ENCODE data around the gene BEST1. TPM values are rescaled to one million over a fixed set of nuclear protein-coding genes. Genes with fewer than 3 reads are reported as not detected.

Gene BEST1
- total RNA-seq (1 to 10 TPM in 5 of 10 donors, under 1 TPM in 5; 0.39 to 1.8 (median 1.2) TPM), polyA plus RNA-seq (1 to 10 TPM; 3.3 to 4.9 TPM)
- long read RNA-seq, donor 1, partial matches to known transcripts, result 1 of 2 reads
- long read RNA-seq, donor 1, other reads (novel, unspliced or antisense), result 1 of 2 reads
- long read RNA-seq, donor 2, partial matches to known transcripts, result 2 of 2 reads
- long read RNA-seq, donor 2, other reads (novel, unspliced or antisense), result 0 of 2 reads
- long read RNA-seq, donor 3, partial matches to known transcripts, result 2 of 6 reads
- long read RNA-seq, donor 3, other reads (novel, unspliced or antisense), result 4 of 6 reads

- Histone ChIP-seq H3K9me3 (no peaks in the 10 kb centered on the region), H3K27ac (peak within 1 kb of the TSS in 6 of 10 donors; percentile 13 to 59 (median 44)), H3K4me3 (no peak within 1 kb of the TSS), H3K4me1 (peaks cover 1 to 43% (median 13%) of the 10 kb centered on the region in 9 donors), H3K27me3 (no peaks in the 10 kb centered on the region), H3K36me3 (no peaks in the 10 kb centered on the region)
- intact Hi-C loops (cut with DNase I), result loop anchor here in 2 of 10 donors (5.0 kb wide), 2 partner anchors 132 to 158 kb away; partner anchors contain the start of genes FEN1 (in 1 of the 2) and TMEM258 (in 1 of the 2)
- ATAC-seq (no peak), DNase-seq (no peak)
- 90 to 94% methylated on average over 8 of the region's 8 CpGs for WGBS, 2 donors
- TF ChIP-seq, protein P1, sequence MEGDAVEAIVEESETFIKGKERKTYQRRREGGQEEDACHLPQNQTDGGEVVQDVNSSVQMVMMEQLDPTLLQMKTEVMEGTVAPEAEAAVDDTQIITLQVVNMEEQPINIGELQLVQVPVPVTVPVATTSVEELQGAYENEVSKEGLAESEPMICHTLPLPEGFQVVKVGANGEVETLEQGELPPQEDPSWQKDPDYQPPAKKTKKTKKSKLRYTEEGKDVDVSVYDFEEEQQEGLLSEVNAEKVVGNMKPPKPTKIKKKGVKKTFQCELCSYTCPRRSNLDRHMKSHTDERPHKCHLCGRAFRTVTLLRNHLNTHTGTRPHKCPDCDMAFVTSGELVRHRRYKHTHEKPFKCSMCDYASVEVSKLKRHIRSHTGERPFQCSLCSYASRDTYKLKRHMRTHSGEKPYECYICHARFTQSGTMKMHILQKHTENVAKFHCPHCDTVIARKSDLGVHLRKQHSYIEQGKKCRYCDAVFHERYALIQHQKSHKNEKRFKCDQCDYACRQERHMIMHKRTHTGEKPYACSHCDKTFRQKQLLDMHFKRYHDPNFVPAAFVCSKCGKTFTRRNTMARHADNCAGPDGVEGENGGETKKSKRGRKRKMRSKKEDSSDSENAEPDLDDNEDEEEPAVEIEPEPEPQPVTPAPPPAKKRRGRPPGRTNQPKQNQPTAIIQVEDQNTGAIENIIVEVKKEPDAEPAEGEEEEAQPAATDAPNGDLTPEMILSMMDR (IDR thresholded peaks at IDR 0.05), result no peak
These were observed at the start of gene BEST1 for GRCh38 chr11:61950035-61950547. Gene BEST1, plus strand, starts transcription at chr11:61950351. Its CDS starts 1,456 bp downstream, at chr11:61951807.

GRCh38 chr11:61901397-61901796 is 48.8 kb upstream of the BEST1 start:
- Histone ChIP-seq H3K36me3 (peaks cover 0 to 77% (median 7%) of the 10 kb centered on the region in 9 donors), H3K9me3 (no peaks in the 10 kb centered on the region), H3K4me3 (no peak overlapping the region), H3K4me1 (peaks cover 0 to 22% (median 7%) of the 10 kb centered on the region in 9 donors), H3K27ac (no peak overlapping the region), H3K27me3 (no peaks in the 10 kb centered on the region)
- ATAC-seq (no peak), DNase-seq (no peak)
- TF ChIP-seq, protein P1 (IDR thresholded peaks at IDR 0.05), result no peak
- intact Hi-C loops (cut with DNase I), result loop anchor here in 1 of 10 donors (5.0 kb wide), 1 partner anchor 46 kb away; no protein-coding TSS in a partner anchor
- 88 to 93% methylated on average over 10 of the region's 10 CpGs for WGBS, 2 donors

DNA sequence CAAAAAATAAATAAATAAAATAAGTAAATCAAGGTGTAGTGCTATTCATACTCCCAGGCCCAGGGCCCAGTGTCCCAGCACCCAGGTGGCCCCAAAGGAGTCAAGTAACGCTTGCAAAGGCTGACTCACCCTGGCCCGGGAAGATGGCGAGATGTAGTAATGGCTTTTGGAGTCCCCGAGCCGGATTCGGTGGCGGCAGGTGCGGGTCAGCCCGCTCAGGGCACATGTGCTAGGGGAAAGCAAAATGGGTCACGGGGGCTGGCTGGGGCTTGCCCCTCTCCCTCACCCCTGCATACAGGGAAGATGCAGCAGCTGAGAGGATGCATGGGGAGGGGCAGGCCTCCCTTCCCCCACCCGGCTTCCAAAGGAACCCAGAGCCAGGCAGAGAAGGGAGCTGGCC is 47.8 kb upstream of the BEST1 start:
- WGBS, 2 donors, result 91 to 96% methylated on average over 11 of the region's 11 CpGs
- peaks cover 0 to 22% (median 7%) of the 10 kb centered on the region in 9 donors for H3K4me1 ChIP-seq
- intact Hi-C loops (cut with DNase I), result loop anchor here in 1 of 10 donors (5.0 kb wide), 1 partner anchor 45 kb away; no protein-coding TSS in a partner anchor
- ATAC-seq (no peak), DNase-seq (no peak)
- H3K9me3 ChIP-seq, result no peaks in the 10 kb centered on the region
- no peak overlapping the region for H3K27ac ChIP-seq
- TF ChIP-seq, protein P1 (IDR thresholded peaks at IDR 0.05), result no peak
- H3K27me3 ChIP-seq, result no peaks in the 10 kb centered on the region
- no peak overlapping the region for H3K4me3 ChIP-seq
- H3K36me3 ChIP-seq, result peaks cover 0 to 77% (median 7%) of the 10 kb centered on the region in 9 donors

GRCh38 chr11:61903845-61904244 is 46.3 kb upstream of the BEST1 start:
- intact Hi-C loops (cut with DNase I), result loop anchor here in 1 of 10 donors (5.0 kb wide), 1 partner anchor 43 kb away; no protein-coding TSS in a partner anchor
- WGBS, 2 donors, result 97% methylated on average over 3 of the region's 3 CpGs
- TF ChIP-seq, protein P1 (IDR thresholded peaks at IDR 0.05), result no peak
- Histone ChIP-seq H3K4me1 (peaks cover 2 to 18% (median 8%) of the 10 kb centered on the region in 9 donors), H3K4me3 (peak overlapping the region in 1 of 10 donors; percentile 15), H3K9me3 (no peaks in the 10 kb centered on the region), H3K27me3 (no peaks in the 10 kb centered on the region), H3K27ac (no peak overlapping the region), H3K36me3 (peaks cover 0 to 74% (median 7%) of the 10 kb centered on the region in 9 donors)
- ATAC-seq (no peak), DNase-seq (no peak)

All from heart right ventricle (tissue), 16 donors.